ENCODE data around the gene NPC1. TPM values are rescaled to one million over a fixed set of nuclear protein-coding genes. Genes with fewer than 3 reads are reported as not detected.

The NPC1 gene
- polyA plus RNA-seq, 2 donors: 19.9 to 27.3 TPM

DNA sequence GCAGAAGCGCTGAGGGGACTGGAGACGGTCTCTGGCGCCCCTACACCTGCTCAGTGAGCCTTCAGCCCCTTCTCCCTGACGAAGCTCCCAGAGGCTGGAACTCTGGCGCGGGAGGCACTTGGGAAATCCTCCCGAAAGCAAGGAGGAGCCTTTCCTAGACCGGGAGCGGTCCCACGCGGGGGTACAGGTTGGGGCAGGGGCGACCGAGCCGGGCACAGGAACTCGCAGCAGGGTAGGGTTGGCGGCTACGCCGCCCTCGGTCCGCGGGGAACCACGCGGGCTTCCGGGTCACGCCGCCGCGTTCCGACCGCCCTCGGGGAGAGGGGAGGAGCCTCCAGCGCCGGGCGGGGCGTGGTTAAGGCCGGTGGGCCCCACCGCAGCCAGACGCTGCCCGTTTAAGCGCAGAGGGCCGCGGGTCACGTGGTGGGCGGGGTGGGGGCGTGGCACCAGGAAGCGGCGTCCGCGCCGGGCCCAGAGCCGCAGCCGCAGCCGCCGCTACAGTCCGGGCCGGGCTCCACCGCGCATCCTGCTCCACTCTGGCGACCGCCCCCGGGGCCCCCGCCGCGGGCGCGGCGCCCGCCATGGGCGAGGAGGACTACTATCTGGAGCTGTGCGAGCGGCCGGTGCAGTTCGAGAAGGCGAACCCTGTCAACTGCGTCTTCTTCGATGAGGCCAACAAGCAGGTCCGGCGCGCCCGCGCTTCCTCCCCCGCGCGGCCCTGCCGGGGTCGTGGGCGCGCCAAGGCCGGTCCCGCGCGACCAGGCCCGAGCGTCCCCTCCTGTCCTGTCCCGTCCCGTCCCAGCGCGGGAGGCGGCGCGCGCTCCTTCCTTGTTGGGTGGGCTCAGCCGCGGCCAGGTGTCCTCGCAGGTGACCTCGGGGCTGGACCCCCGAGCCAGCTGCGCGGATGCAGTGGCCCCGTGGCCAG, 83.0 kb downstream of the NPC1 start, which contains the start of gene RMC1:
RMC1 (plus strand) TSS at position 474 of the 925 bp plus-strand sequence; CDS start at position 582, 108 bp downstream.
- Histone ChIP-seq H3K4me1 (ENCODE audit: control insufficient read depth in 2 of 2, insufficient read depth in 2 of 2, low read length in 1 of 2) (peaks cover 2 to 5% of the 10 kb centered on the region in 2 donors), H3K27me3 (ENCODE audit: control insufficient read depth in 1 of 2, insufficient read depth in 2 of 2, low read length in 2 of 2) (no peaks in the 10 kb centered on the region), H3K27ac (ENCODE audit: low read depth in 2 of 2, low read length in 1 of 2) (peak within 1 kb of the TSS; percentile 96 to 97), H3K36me3 (ENCODE audit: control insufficient read depth in 2 of 2, insufficient read depth in 2 of 2, low read length in 1 of 2) (peaks cover 5 to 6% of the 10 kb centered on the region in 2 donors), H3K9me3 (ENCODE audit: control insufficient read depth in 2 of 2, insufficient read depth in 1 of 2, low read depth in 1 of 2, low read length in 1 of 2) (no peaks in the 10 kb centered on the region), H3K4me3 (ENCODE audit: low read depth in 1 of 2, low read length in 2 of 2) (peak within 1 kb of the TSS; percentile 74 to 75)
- WGBS, 2 donors: 0 to 1% methylated on average over 67 to 110 of the region's 110 CpGs

GRCh38 chr18:23502516-23503037, 83.7 kb downstream of the NPC1 start:
- Histone ChIP-seq H3K27ac (ENCODE audit: low read depth in 2 of 2, low read length in 1 of 2) (peak overlapping the region; percentile 96 to 97), H3K27me3 (ENCODE audit: control insufficient read depth in 1 of 2, insufficient read depth in 2 of 2, low read length in 2 of 2) (no peaks in the 10 kb centered on the region), H3K4me3 (ENCODE audit: low read depth in 1 of 2, low read length in 2 of 2) (peak overlapping the region; percentile 74 to 75), H3K36me3 (ENCODE audit: control insufficient read depth in 2 of 2, insufficient read depth in 2 of 2, low read length in 1 of 2) (peaks cover 0 to 2% of the 10 kb centered on the region in 2 donors), H3K9me3 (ENCODE audit: control insufficient read depth in 2 of 2, insufficient read depth in 1 of 2, low read depth in 1 of 2, low read length in 1 of 2) (no peaks in the 10 kb centered on the region), H3K4me1 (ENCODE audit: control insufficient read depth in 2 of 2, insufficient read depth in 2 of 2, low read length in 1 of 2) (peaks cover 2 to 5% of the 10 kb centered on the region in 2 donors)
- WGBS, 2 donors: 18 to 19% methylated on average over 6 of the region's 6 CpGs

GRCh38 chr18:23501626-23502025, 84.7 kb downstream of the NPC1 start:
- no peak overlapping the region for H3K27ac ChIP-seq (ENCODE audit: low read depth in 2 of 2, low read length in 1 of 2)
- H3K9me3 ChIP-seq (ENCODE audit: control insufficient read depth in 2 of 2, insufficient read depth in 1 of 2, low read depth in 1 of 2, low read length in 1 of 2): no peaks in the 10 kb centered on the region
- 85 to 87% methylated on average over 6 of the region's 6 CpGs for WGBS, 2 donors
- peaks cover 0 to 2% of the 10 kb centered on the region in 2 donors for H3K36me3 ChIP-seq (ENCODE audit: control insufficient read depth in 2 of 2, insufficient read depth in 2 of 2, low read length in 1 of 2)
- no peaks in the 10 kb centered on the region for H3K27me3 ChIP-seq (ENCODE audit: control insufficient read depth in 1 of 2, insufficient read depth in 2 of 2, low read length in 2 of 2)
- H3K4me1 ChIP-seq (ENCODE audit: control insufficient read depth in 2 of 2, insufficient read depth in 2 of 2, low read length in 1 of 2): peaks cover 2 to 5% of the 10 kb centered on the region in 2 donors
- no peak overlapping the region for H3K4me3 ChIP-seq (ENCODE audit: low read depth in 1 of 2, low read length in 2 of 2)

DNA sequence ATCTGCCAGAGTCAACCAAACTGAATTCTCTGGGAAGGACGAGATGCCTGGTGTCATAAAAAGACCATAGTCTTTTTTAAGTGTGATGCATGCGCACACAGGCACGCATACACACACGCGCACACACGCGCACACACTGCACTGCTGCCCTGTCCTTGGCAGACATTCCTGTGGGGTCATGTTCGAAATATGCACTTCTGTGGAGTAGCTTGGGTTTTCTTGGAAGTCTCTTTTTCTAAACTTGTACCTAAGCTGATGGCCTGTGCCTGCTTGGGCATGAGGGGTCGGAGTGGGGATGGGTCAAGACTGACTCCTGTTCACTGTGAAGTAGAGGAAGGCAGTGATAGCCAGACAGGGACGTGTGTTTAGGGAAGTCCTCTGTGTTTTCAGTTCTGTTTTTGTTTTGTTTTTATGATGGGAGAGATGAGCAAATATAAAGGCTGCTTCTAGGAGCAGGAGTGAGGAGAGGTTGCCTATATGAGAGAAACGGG, 87.0 kb downstream of the NPC1 start:
- no peak overlapping the region for H3K27ac ChIP-seq (ENCODE audit: low read depth in 2 of 2, low read length in 1 of 2)
- no peaks in the 10 kb centered on the region for H3K27me3 ChIP-seq (ENCODE audit: control insufficient read depth in 1 of 2, insufficient read depth in 2 of 2, low read length in 2 of 2)
- H3K4me3 ChIP-seq (ENCODE audit: low read depth in 1 of 2, low read length in 2 of 2): no peak overlapping the region
- no peaks in the 10 kb centered on the region for H3K4me1 ChIP-seq (ENCODE audit: control insufficient read depth in 2 of 2, insufficient read depth in 2 of 2, low read length in 1 of 2)
- 51% methylated on average over 11 of the region's 11 CpGs for WGBS, 2 donors
- no peaks in the 10 kb centered on the region for H3K9me3 ChIP-seq (ENCODE audit: control insufficient read depth in 2 of 2, insufficient read depth in 1 of 2, low read depth in 1 of 2, low read length in 1 of 2)
- H3K36me3 ChIP-seq (ENCODE audit: control insufficient read depth in 2 of 2, insufficient read depth in 2 of 2, low read length in 1 of 2): no peaks in the 10 kb centered on the region

- Histone ChIP-seq H3K27me3 (ENCODE audit: control insufficient read depth in 1 of 2, insufficient read depth in 2 of 2, low read length in 2 of 2) (no peaks in the 10 kb centered on the region), H3K36me3 (ENCODE audit: control insufficient read depth in 2 of 2, insufficient read depth in 2 of 2, low read length in 1 of 2) (no peaks in the 10 kb centered on the region), H3K9me3 (ENCODE audit: control insufficient read depth in 2 of 2, insufficient read depth in 1 of 2, low read depth in 1 of 2, low read length in 1 of 2) (no peaks in the 10 kb centered on the region), H3K4me3 (ENCODE audit: low read depth in 1 of 2, low read length in 2 of 2) (no peak overlapping the region), H3K4me1 (ENCODE audit: control insufficient read depth in 2 of 2, insufficient read depth in 2 of 2, low read length in 1 of 2) (no peaks in the 10 kb centered on the region), H3K27ac (ENCODE audit: low read depth in 2 of 2, low read length in 1 of 2) (no peak overlapping the region)
- 28% methylated on average over 5 of the region's 5 CpGs for WGBS, 2 donors
These were observed 87.4 kb downstream of the NPC1 start for GRCh38 chr18:23498877-23499276.

GRCh38 chr18:23498117-23498516, 88.2 kb downstream of the NPC1 start:
- no peaks in the 10 kb centered on the region for H3K27me3 ChIP-seq (ENCODE audit: control insufficient read depth in 1 of 2, insufficient read depth in 2 of 2, low read length in 2 of 2)
- H3K4me1 ChIP-seq (ENCODE audit: control insufficient read depth in 2 of 2, insufficient read depth in 2 of 2, low read length in 1 of 2): no peaks in the 10 kb centered on the region
- WGBS, 2 donors: 82 to 83% methylated on average over 2 of the region's 2 CpGs
- H3K27ac ChIP-seq (ENCODE audit: low read depth in 2 of 2, low read length in 1 of 2): no peak overlapping the region
- H3K36me3 ChIP-seq (ENCODE audit: control insufficient read depth in 2 of 2, insufficient read depth in 2 of 2, low read length in 1 of 2): no peaks in the 10 kb centered on the region
- no peak overlapping the region for H3K4me3 ChIP-seq (ENCODE audit: low read depth in 1 of 2, low read length in 2 of 2)
- no peaks in the 10 kb centered on the region for H3K9me3 ChIP-seq (ENCODE audit: control insufficient read depth in 2 of 2, insufficient read depth in 1 of 2, low read depth in 1 of 2, low read length in 1 of 2)

DNA sequence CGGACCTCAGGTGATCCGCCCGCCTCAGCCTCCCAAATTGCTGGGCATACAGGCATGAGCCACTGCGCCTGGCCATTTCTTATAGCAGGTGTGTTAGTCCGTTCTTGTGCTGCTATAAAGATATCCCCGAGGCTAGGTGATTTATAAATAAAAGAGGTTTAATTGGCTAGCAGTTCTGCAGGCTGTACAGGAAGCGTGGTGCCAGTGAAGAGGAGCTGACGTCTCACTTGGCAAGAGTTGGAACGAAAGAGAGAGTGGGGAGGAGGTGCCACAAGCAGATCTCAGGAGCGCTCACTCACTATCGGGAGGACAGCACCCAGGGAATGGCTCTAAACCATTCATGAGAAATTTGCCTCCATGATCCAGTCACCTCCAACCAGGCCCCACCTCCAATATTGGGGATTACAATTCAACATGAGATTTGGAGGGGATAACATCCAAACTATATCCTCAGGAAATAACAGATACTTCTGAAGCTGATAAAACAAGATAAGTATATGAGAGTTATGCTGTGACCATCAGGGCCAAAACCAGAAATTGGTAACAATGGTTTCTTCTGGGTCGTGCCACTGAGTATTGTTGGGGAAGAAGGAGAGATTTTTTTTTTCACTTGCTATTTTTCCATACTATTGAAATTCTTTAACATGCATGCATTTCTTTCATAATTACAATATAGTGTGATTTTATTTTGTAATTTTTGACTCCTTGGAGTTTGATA, 90.4 kb downstream of the NPC1 start:
- WGBS, 2 donors: 56 to 63% methylated on average over 12 of the region's 12 CpGs
- no peaks in the 10 kb centered on the region for H3K4me1 ChIP-seq (ENCODE audit: control insufficient read depth in 2 of 2, insufficient read depth in 2 of 2, low read length in 1 of 2)
- peak overlapping the region in 1 of 2 donors; percentile 14 for H3K27ac ChIP-seq (ENCODE audit: low read depth in 2 of 2, low read length in 1 of 2)
- no peaks in the 10 kb centered on the region for H3K9me3 ChIP-seq (ENCODE audit: control insufficient read depth in 2 of 2, insufficient read depth in 1 of 2, low read depth in 1 of 2, low read length in 1 of 2)
- no peak overlapping the region for H3K4me3 ChIP-seq (ENCODE audit: low read depth in 1 of 2, low read length in 2 of 2)
- no peaks in the 10 kb centered on the region for H3K27me3 ChIP-seq (ENCODE audit: control insufficient read depth in 1 of 2, insufficient read depth in 2 of 2, low read length in 2 of 2)
- no peaks in the 10 kb centered on the region for H3K36me3 ChIP-seq (ENCODE audit: control insufficient read depth in 2 of 2, insufficient read depth in 2 of 2, low read length in 1 of 2)

DNA sequence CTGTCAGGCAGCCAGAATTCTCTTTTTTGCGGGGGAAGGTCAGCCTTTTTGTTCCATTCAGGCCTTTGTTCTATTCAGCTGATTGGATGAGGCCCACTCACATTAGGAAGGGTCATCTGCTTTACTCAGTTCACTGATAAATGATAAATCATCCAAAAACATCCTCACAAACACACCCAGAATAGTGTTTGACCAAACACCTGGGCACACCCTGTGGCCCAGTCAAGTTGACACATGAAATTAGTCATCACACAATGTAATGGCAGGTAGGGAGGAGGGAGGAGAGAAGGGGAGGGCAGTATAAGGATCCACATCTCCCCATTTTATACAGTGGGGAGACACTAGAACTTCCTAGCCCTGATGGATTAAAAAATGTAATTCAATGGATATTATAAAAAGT, 91.3 kb downstream of the NPC1 start:
- no peaks in the 10 kb centered on the region for H3K27me3 ChIP-seq (ENCODE audit: control insufficient read depth in 1 of 2, insufficient read depth in 2 of 2, low read length in 2 of 2)
- H3K9me3 ChIP-seq (ENCODE audit: control insufficient read depth in 2 of 2, insufficient read depth in 1 of 2, low read depth in 1 of 2, low read length in 1 of 2): no peaks in the 10 kb centered on the region
- no peaks in the 10 kb centered on the region for H3K4me1 ChIP-seq (ENCODE audit: control insufficient read depth in 2 of 2, insufficient read depth in 2 of 2, low read length in 1 of 2)
- 70 to 84% methylated on average over 1 of the region's 1 CpG for WGBS, 2 donors
- no peaks in the 10 kb centered on the region for H3K36me3 ChIP-seq (ENCODE audit: control insufficient read depth in 2 of 2, insufficient read depth in 2 of 2, low read length in 1 of 2)
- H3K27ac ChIP-seq (ENCODE audit: low read depth in 2 of 2, low read length in 1 of 2): no peak overlapping the region
- H3K4me3 ChIP-seq (ENCODE audit: low read depth in 1 of 2, low read length in 2 of 2): no peak overlapping the region

DNA sequence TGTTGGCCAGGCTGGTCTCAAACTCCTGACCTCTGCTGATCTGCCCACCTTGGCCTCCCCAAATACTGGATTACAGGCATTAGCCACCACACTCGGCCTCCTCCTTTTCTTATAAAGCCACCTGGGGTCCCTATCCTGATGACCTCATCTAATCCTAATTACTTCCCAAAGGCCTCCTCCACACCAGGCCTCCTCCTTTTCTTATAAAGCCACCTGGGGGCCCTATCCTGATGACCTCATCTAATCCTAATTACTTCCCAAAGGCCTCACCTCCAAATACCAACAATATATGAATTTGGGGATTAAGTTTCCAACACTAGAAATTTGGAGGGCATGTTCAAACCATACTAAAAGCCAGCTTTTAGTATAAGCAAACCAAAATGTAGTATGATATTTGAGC, 92.7 kb downstream of the NPC1 start:
- H3K27me3 ChIP-seq (ENCODE audit: control insufficient read depth in 1 of 2, insufficient read depth in 2 of 2, low read length in 2 of 2): no peaks in the 10 kb centered on the region
- H3K9me3 ChIP-seq (ENCODE audit: control insufficient read depth in 2 of 2, insufficient read depth in 1 of 2, low read depth in 1 of 2, low read length in 1 of 2): no peaks in the 10 kb centered on the region
- H3K36me3 ChIP-seq (ENCODE audit: control insufficient read depth in 2 of 2, insufficient read depth in 2 of 2, low read length in 1 of 2): no peaks in the 10 kb centered on the region
- no peak overlapping the region for H3K27ac ChIP-seq (ENCODE audit: low read depth in 2 of 2, low read length in 1 of 2)
- H3K4me1 ChIP-seq (ENCODE audit: control insufficient read depth in 2 of 2, insufficient read depth in 2 of 2, low read length in 1 of 2): no peaks in the 10 kb centered on the region
- WGBS, 2 donors: 96 to 100% methylated on average over 1 of the region's 1 CpG
- H3K4me3 ChIP-seq (ENCODE audit: low read depth in 1 of 2, low read length in 2 of 2): no peak overlapping the region

All from esophagus (tissue), 2 donors.